Parathyroid adenoma (tissue), 2 donors: Measurements from ENCODE around the gene SPNS2.

Experiments
- H2AFZ ChIP-seq: fragments of 300-600 bp; sonication (generic); one replicate; pipeline ENCODE4 v1.7.0; 2017; ENCODE audit warnings: antibody characterized with exemption, mild to moderate bottlenecking
- H3K27ac ChIP-seq: fragments of 300-600 bp; sonication (generic); one replicate; pipeline ENCODE4 v1.7.0; 2017
- H3K27me3 ChIP-seq: fragments of 300-600 bp; sonication (generic); one replicate; pipeline ENCODE4 v1.7.0; 2017; ENCODE audit warnings: low read length; ENCODE audit not compliant: control insufficient read depth, insufficient read depth
- H3K36me3 ChIP-seq: fragments of 300-600 bp; sonication (generic); one replicate; pipeline ENCODE4 v1.7.0; 2017; ENCODE audit warnings: low read length; ENCODE audit not compliant: control insufficient read depth, insufficient read depth
- H3K4me1 ChIP-seq: fragments of 300-600 bp; sonication (generic); one replicate; pipeline ENCODE4 v1.7.0; 2017; ENCODE audit warnings: control low read depth
- H3K4me2 ChIP-seq: fragments of 300-600 bp; sonication (generic); one replicate; pipeline ENCODE4 v1.7.0; 2017; ENCODE audit warnings: low read length
- H3K4me3 ChIP-seq: fragments of 300-600 bp; sonication (generic); one replicate; pipeline ENCODE4 v1.7.0; 2017; ENCODE audit warnings: low read depth, low read length
- H3K79me2 ChIP-seq: fragments of 300-600 bp; sonication (generic); one replicate; pipeline ENCODE4 v1.7.0; 2017; ENCODE audit warnings: control low read depth
- H3K9ac ChIP-seq: fragments of 300-600 bp; sonication (generic); one replicate; pipeline ENCODE4 v1.7.0; 2017; ENCODE audit warnings: mild to moderate bottlenecking
- H3K9me3 ChIP-seq: fragments of 300-600 bp; sonication (generic); one replicate; pipeline ENCODE4 v1.7.0; 2017; ENCODE audit warnings: low read length; ENCODE audit not compliant: control insufficient read depth
- CTCF ChIP-seq: fragments of 300-600 bp; sonication (generic); IDR thresholded peaks from one replicate; pipeline ENCODE4 v1.7.0; 2017; ENCODE audit warnings: antibody characterized with exemption, mild to moderate bottlenecking
- donor health status: primary hyperparathyroidism.

Gene SPNS2

GRCh38 chr17:4518901-4519300, 20.2 kb downstream of the SPNS2 start:
- no peaks in the 10 kb centered on the region for H3K79me2 ChIP-seq
- no peak for TF ChIP-seq CTCF
- peak overlapping the region; percentile 84 for H3K27ac ChIP-seq
- no peaks in the 10 kb centered on the region for H3K27me3 ChIP-seq
- no peaks in the 10 kb centered on the region for H3K4me1 ChIP-seq
- no peak overlapping the region for H2AFZ ChIP-seq
- H3K9me3 ChIP-seq: no peaks in the 10 kb centered on the region
- no peaks in the 10 kb centered on the region for H3K36me3 ChIP-seq
- no peak overlapping the region for H3K9ac ChIP-seq
- no peak overlapping the region for H3K4me2 ChIP-seq
- H3K4me3 ChIP-seq: no peak overlapping the region

- Histone ChIP-seq H3K4me1 (no peaks in the 10 kb centered on the region), H3K9ac (no peak overlapping the region), H3K27me3 (no peaks in the 10 kb centered on the region), H3K4me2 (no peak overlapping the region), H3K4me3 (no peak overlapping the region), H3K36me3 (no peaks in the 10 kb centered on the region), H2AFZ (no peak overlapping the region), H3K79me2 (no peaks in the 10 kb centered on the region), H3K27ac (peak overlapping the region; percentile 84), H3K9me3 (no peaks in the 10 kb centered on the region)
- TF ChIP-seq CTCF: no peak
These were observed 20.7 kb downstream of the SPNS2 start for GRCh38 chr17:4519361-4519788.

GRCh38 chr17:4520060-4520893, 21.6 kb downstream of the SPNS2 start:
- H3K9ac ChIP-seq: no peak overlapping the region
- no peaks in the 10 kb centered on the region for H3K4me1 ChIP-seq
- no peak for TF ChIP-seq CTCF

GRCh38 chr17:4520894-4521600, 22.4 kb downstream of the SPNS2 start:
- Histone ChIP-seq H3K4me1 (no peaks in the 10 kb centered on the region), H3K79me2 (no peaks in the 10 kb centered on the region), H3K4me2 (no peak overlapping the region), H3K27ac (peak overlapping the region; percentile 39), H3K36me3 (no peaks in the 10 kb centered on the region), H3K9ac (no peak overlapping the region), H3K4me3 (no peak overlapping the region), H3K9me3 (no peaks in the 10 kb centered on the region), H2AFZ (no peak overlapping the region), H3K27me3 (no peaks in the 10 kb centered on the region)
- TF ChIP-seq CTCF: no peak

More at GRCh38 chr17:4520060-4520893, 21.6 kb downstream of the SPNS2 start:
- H3K27ac ChIP-seq: peak overlapping the region; percentile 83
- no peaks in the 10 kb centered on the region for H3K27me3 ChIP-seq
- H3K4me3 ChIP-seq: no peak overlapping the region
- H3K9me3 ChIP-seq: no peaks in the 10 kb centered on the region
- no peaks in the 10 kb centered on the region for H3K36me3 ChIP-seq
- H3K4me2 ChIP-seq: no peak overlapping the region
- H2AFZ ChIP-seq: no peak overlapping the region
- H3K79me2 ChIP-seq: no peaks in the 10 kb centered on the region
